ENCODE data around the gene CDH4.

The CDH4 gene

GRCh38 chr20:61560361-61560853 lies 308.3 kb downstream of the CDH4 start:
- no peak overlapping the region for H3K4me3 ChIP-seq
- no peaks in the 10 kb centered on the region for H3K27me3 ChIP-seq (ENCODE audit: low read depth)
- DNase-seq (ENCODE audit: low spot score in 2 of 2): peak in 1 of 2 experiments; percentile 8
- in situ Hi-C loops (cut with MboI; ENCODE audit: low sequenced_read_pairs): no loop called here
- no peaks in the 10 kb centered on the region for H3K36me3 ChIP-seq (replicated peaks)
- no peaks in the 10 kb centered on the region for H3K9me3 ChIP-seq
- no peaks in the 10 kb centered on the region for H3K4me1 ChIP-seq

DNA sequence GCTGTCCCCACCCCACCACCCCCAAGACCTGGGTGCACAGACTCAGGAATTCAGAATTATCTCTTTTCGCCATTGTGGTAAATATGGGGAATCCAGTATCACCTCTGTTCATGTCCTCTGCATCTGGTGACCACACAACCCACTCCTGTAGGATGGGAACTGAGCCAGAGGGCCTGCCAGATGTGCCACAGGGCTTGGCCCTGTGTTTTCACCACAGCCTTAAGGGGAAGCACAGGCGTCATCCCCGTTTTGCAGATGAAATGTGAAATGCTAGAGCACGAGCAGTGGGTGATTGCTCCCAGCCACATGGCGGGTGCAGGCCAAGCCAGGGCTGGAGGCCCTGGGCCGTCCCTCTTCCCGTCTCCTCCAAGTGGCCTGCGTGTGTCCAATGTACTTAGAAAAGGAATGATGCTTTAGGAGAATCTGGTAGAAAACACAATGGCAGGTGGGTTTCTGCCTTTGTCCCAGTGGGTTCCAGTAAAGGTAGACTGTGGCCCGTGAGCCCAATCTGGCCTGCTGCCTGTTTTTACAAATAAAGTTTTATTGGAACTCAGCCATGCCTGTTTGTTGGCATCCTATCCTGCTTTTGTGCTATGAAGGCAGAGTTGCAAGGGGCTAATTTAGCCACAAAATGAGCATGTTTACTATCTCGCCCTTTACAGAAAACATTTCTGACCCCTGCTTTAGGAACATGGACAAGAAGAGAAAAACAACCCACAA lies 309.2 kb downstream of the CDH4 start:
- Histone ChIP-seq H3K36me3 (replicated peaks) (no peaks in the 10 kb centered on the region), H3K9me3 (no peaks in the 10 kb centered on the region), H3K4me1 (no peaks in the 10 kb centered on the region), H3K27me3 (ENCODE audit: low read depth) (no peaks in the 10 kb centered on the region), H3K4me3 (no peak overlapping the region)
- in situ Hi-C loops (cut with MboI; ENCODE audit: low sequenced_read_pairs): no loop called here
- no peak for DNase-seq (ENCODE audit: low spot score in 2 of 2)

DNA sequence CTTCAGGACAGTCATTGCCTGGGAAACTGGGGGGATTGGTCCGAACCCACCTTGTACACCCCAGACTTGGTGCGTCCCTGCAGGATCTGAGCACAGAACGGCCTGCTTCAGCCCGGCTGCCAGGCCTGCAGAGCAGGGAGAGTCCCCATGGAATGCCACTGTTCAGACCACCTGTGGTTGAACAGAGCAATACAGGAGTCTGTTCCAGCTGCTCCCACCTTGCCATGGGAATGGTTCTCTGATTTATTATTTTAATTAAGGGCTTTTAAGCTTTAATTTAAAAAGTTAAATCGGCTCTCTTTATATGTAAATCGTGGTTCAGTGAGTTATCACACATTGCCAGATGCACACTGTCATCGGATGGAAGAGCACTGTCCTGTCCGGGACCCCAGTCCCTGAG lies 310.4 kb downstream of the CDH4 start:
- DNase-seq (ENCODE audit: low spot score in 2 of 2): no peak
- Histone ChIP-seq H3K36me3 (replicated peaks) (no peaks in the 10 kb centered on the region), H3K4me3 (no peak overlapping the region), H3K27me3 (ENCODE audit: low read depth) (no peaks in the 10 kb centered on the region), H3K9me3 (no peaks in the 10 kb centered on the region), H3K4me1 (no peaks in the 10 kb centered on the region)
- in situ Hi-C loops (cut with MboI; ENCODE audit: low sequenced_read_pairs): no loop called here

- H3K27me3 ChIP-seq (ENCODE audit: low read depth): no peaks in the 10 kb centered on the region
- in situ Hi-C loops (cut with MboI; ENCODE audit: low sequenced_read_pairs): no loop called here
These were observed 310.9 kb downstream of the CDH4 start for GRCh38 chr20:61562897-61563504.

GRCh38 chr20:61564628-61565027 lies 312.6 kb downstream of the CDH4 start:
- H3K27me3 ChIP-seq (ENCODE audit: low read depth): no peaks in the 10 kb centered on the region
- H3K4me3 ChIP-seq: no peak overlapping the region
- in situ Hi-C loops (cut with MboI; ENCODE audit: low sequenced_read_pairs): no loop called here
- no peak for DNase-seq (ENCODE audit: low spot score in 2 of 2)
- no peaks in the 10 kb centered on the region for H3K36me3 ChIP-seq (replicated peaks)
- no peaks in the 10 kb centered on the region for H3K4me1 ChIP-seq
- no peaks in the 10 kb centered on the region for H3K9me3 ChIP-seq

More at GRCh38 chr20:61562897-61563504, 310.9 kb downstream of the CDH4 start:
- Histone ChIP-seq H3K4me1 (no peaks in the 10 kb centered on the region), H3K36me3 (replicated peaks) (no peaks in the 10 kb centered on the region), H3K9me3 (no peaks in the 10 kb centered on the region), H3K4me3 (no peak overlapping the region)
- no peak for DNase-seq (ENCODE audit: low spot score in 2 of 2)

- no peaks in the 10 kb centered on the region for H3K27me3 ChIP-seq (ENCODE audit: low read depth)
- no peak overlapping the region for H3K4me3 ChIP-seq
- DNase-seq (ENCODE audit: low spot score in 2 of 2): no peak
- no peaks in the 10 kb centered on the region for H3K9me3 ChIP-seq
- H3K36me3 ChIP-seq (replicated peaks): no peaks in the 10 kb centered on the region
- H3K4me1 ChIP-seq: no peaks in the 10 kb centered on the region
- in situ Hi-C loops (cut with MboI; ENCODE audit: low sequenced_read_pairs): no loop called here
These were observed 313.7 kb downstream of the CDH4 start for GRCh38 chr20:61565791-61566190.

DNA sequence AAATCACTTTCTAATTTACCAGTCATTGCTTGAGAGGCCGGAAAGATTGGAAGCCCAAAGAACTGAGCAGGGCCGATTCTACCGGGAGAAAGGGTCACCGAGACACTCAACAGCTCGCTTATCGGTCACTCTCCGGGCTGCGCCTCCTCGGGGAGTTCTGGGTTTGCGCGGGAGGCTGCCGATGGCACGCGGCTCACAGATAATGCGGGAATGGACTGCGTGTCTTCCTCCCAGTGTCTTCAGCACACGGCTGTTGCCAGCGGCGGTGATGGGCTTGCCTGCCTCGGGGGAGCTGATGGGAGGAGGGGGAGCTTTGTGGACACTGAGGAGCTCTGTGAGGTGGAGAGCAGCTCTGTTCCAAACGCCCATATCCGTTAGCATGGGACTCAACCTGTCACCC lies 314.6 kb downstream of the CDH4 start:
- H3K9me3 ChIP-seq: no peaks in the 10 kb centered on the region
- in situ Hi-C loops (cut with MboI; ENCODE audit: low sequenced_read_pairs): no loop called here
- H3K36me3 ChIP-seq (replicated peaks): no peaks in the 10 kb centered on the region
- H3K4me3 ChIP-seq: no peak overlapping the region
- H3K27me3 ChIP-seq (ENCODE audit: low read depth): no peaks in the 10 kb centered on the region
- no peak for DNase-seq (ENCODE audit: low spot score in 2 of 2)
- no peaks in the 10 kb centered on the region for H3K4me1 ChIP-seq

DNA sequence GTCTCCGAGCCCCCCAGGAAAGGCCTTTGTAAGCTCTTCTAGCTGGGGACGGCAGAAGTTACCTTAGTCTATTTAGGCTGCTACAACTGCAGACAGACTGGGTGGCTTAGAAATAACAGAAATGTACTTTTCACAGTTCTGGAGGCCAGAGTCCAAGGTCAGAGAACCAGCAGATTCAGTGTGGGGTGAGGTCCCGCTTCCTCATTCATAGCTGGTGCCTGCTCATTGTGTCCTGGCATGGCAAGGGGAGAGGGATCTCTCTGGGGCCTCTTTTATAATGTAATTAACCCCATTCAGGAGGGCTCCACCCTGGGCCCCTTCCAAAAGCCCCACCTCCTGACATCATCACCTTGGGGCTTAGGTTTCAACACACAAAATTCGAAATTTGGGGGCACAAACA lies 315.1 kb downstream of the CDH4 start:
- H3K36me3 ChIP-seq (replicated peaks): no peaks in the 10 kb centered on the region
- in situ Hi-C loops (cut with MboI; ENCODE audit: low sequenced_read_pairs): no loop called here
- no peak overlapping the region for H3K4me3 ChIP-seq
- no peaks in the 10 kb centered on the region for H3K4me1 ChIP-seq
- no peaks in the 10 kb centered on the region for H3K27me3 ChIP-seq (ENCODE audit: low read depth)
- DNase-seq (ENCODE audit: low spot score in 2 of 2): no peak
- no peaks in the 10 kb centered on the region for H3K9me3 ChIP-seq

- no peaks in the 10 kb centered on the region for H3K27me3 ChIP-seq (ENCODE audit: low read depth)
- H3K4me3 ChIP-seq: no peak overlapping the region
- no peaks in the 10 kb centered on the region for H3K4me1 ChIP-seq
- no peaks in the 10 kb centered on the region for H3K36me3 ChIP-seq (replicated peaks)
- in situ Hi-C loops (cut with MboI; ENCODE audit: low sequenced_read_pairs): no loop called here
- DNase-seq (ENCODE audit: low spot score in 2 of 2): no peak
- H3K9me3 ChIP-seq: no peaks in the 10 kb centered on the region
These were observed 317.8 kb downstream of the CDH4 start for GRCh38 chr20:61569825-61570224.

DNA sequence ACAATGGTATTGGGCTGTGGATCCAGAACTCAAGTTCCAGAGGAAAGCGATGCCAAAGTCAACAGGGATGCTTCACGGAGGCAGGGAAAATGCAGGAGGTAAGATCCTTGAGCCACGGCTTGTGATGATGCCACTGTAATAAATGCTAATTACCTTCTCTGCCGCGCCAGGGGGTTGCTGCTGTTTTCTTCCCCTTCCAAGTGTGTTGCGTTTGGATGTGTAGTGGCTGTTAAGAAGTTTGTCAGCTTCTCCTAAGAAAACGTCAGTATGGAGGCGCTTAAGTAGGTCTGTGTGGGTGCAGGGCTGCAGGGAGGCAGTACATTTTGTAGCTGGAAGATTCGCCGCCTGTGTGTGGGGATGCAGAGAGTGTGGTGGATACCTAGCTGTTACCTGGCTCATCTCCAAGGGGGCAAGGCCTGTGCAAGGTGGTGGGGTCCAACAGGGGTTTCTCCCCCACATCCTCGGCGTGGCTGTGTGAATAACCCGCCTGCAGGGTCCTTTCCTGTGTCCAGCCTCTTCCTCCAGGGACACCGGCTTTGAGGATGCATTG lies 318.7 kb downstream of the CDH4 start:
- Histone ChIP-seq H3K36me3 (replicated peaks) (no peaks in the 10 kb centered on the region), H3K4me1 (no peaks in the 10 kb centered on the region), H3K27me3 (ENCODE audit: low read depth) (no peaks in the 10 kb centered on the region), H3K9me3 (no peaks in the 10 kb centered on the region), H3K4me3 (no peak overlapping the region)
- in situ Hi-C loops (cut with MboI; ENCODE audit: low sequenced_read_pairs): no loop called here
- DNase-seq (ENCODE audit: low spot score in 2 of 2): no peak

- H3K9me3 ChIP-seq: no peaks in the 10 kb centered on the region
- in situ Hi-C loops (cut with MboI; ENCODE audit: low sequenced_read_pairs): no loop called here
- no peak for DNase-seq (ENCODE audit: low spot score in 2 of 2)
- no peak overlapping the region for H3K4me3 ChIP-seq
- no peaks in the 10 kb centered on the region for H3K4me1 ChIP-seq
- no peaks in the 10 kb centered on the region for H3K36me3 ChIP-seq (replicated peaks)
- H3K27me3 ChIP-seq (ENCODE audit: low read depth): no peaks in the 10 kb centered on the region
These were observed 319.2 kb downstream of the CDH4 start for GRCh38 chr20:61571221-61571620.

DNA sequence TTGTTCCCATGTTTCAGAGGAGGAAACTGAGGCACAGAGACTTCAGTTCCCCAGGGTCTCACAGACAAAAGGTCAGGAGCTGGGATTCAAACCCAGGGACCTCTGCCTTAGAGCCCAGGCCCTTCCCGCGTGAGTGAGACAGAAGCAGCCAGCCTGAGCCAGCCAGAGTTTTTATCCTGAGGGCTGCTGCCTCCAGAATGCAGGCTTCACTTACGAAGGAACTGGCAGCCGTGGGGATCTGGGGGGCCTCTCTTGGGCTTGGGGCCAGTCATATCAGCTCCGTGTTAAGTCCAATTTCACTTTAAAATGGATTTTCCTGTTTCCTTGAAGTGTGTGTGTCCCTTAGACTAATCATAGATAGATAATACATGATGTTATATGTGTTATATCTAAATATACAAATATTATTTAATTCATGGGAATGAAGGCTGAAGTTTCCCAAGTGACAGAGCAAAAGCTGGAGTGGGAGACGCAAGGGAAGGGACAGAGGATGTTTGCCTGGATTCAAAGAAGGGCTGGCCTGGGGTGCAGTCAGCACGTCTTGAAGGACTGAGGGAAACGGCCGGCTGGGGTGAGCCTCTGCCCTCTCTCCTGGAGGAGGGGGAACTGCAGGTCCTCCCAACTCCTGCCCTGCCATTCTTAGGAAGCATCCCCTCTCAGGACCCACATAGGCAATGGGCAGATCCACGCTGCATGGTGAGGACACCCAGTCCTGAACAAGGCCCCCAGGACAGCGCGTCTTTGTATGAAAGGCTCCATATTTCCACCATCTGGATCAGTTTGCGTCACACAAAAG lies 320.1 kb downstream of the CDH4 start:
- Histone ChIP-seq H3K9me3 (no peaks in the 10 kb centered on the region), H3K36me3 (replicated peaks) (no peaks in the 10 kb centered on the region), H3K4me1 (no peaks in the 10 kb centered on the region), H3K4me3 (no peak overlapping the region), H3K27me3 (ENCODE audit: low read depth) (no peaks in the 10 kb centered on the region)
- DNase-seq (ENCODE audit: low spot score in 2 of 2): no peak
- in situ Hi-C loops (cut with MboI; ENCODE audit: low sequenced_read_pairs): no loop called here

- H3K36me3 ChIP-seq (replicated peaks): no peaks in the 10 kb centered on the region
- no peaks in the 10 kb centered on the region for H3K4me1 ChIP-seq
- in situ Hi-C loops (cut with MboI; ENCODE audit: low sequenced_read_pairs): no loop called here
- H3K9me3 ChIP-seq: no peaks in the 10 kb centered on the region
- no peak overlapping the region for H3K4me3 ChIP-seq
- no peak for DNase-seq (ENCODE audit: low spot score in 2 of 2)
- no peaks in the 10 kb centered on the region for H3K27me3 ChIP-seq (ENCODE audit: low read depth)
These were observed 320.7 kb downstream of the CDH4 start for GRCh38 chr20:61572789-61573188.

Measured in HAP-1 (cell line).